ENCODE measurements around the gene SNAP29. TPM values are rescaled to one million over a fixed set of nuclear protein-coding genes. Genes with fewer than 3 reads are reported as not detected.

SNAP29 gene
- total and polyA plus RNA-seq, 2 donors (not counting 3 experiments of a cell fraction or from before 2014, with no cell fraction given), result 16.4 to 26.7 TPM

- no peak for TF ChIP-seq CTCF (IDR thresholded peaks at IDR 0.05; ENCODE audit: extremely low read depth in 1 of 2, insufficient read depth in 1 of 2, low read depth in 1 of 2, low read length in 2 of 2)
- no peak for TF ChIP-seq MYC (IDR thresholded peaks at IDR 0.05; ENCODE audit: low read depth, low read length)
- no peak for TF ChIP-seq POLR2AphosphoS5 (IDR thresholded peaks at IDR 0.05; ENCODE audit: insufficient read depth, low read depth, low read length)
- no peak for TF ChIP-seq FOS (IDR thresholded peaks at IDR 0.05; ENCODE audit: borderline replicate concordance, insufficient read depth, low read length)
- POLR2A ChIA-PET, result no interaction called here
- CTCF ChIA-PET, result interaction anchor here (0.9 kb wide), 1 partner anchor 27 kb away, joined by 3 read pairs; no protein-coding TSS in a partner anchor
- no peak overlapping the region for H3K27ac ChIP-seq (ENCODE audit: insufficient read depth, low read depth, low read length)
- H2AFZ ChIP-seq (ENCODE audit: low read depth, low read length), result no peak overlapping the region
- no peak overlapping the region for H3K9ac ChIP-seq (replicated peaks; ENCODE audit: extremely low read depth, insufficient read depth, low read length)
- FAIRE-seq, result no peak
- H3K4me1 ChIP-seq (ENCODE audit: control insufficient read depth, extremely low read depth, insufficient read depth, low read length), result peaks cover 3% of the 10 kb centered on the region
- no peaks in the 10 kb centered on the region for H4K20me1 ChIP-seq (replicated peaks; ENCODE audit: control insufficient read depth, extremely low read depth, insufficient read depth, low read length)
- peaks cover 10% of the 10 kb centered on the region in 2 experiments for H3K36me3 ChIP-seq (ENCODE audit: control insufficient read depth in 2 of 2, extremely low read depth in 1 of 2, insufficient read depth in 2 of 2, low read length in 2 of 2)
- H3K4me2 ChIP-seq (ENCODE audit: insufficient read depth, low read length), result no peak overlapping the region
- no peaks in the 10 kb centered on the region for H3K9me1 ChIP-seq (replicated peaks; ENCODE audit: control insufficient read depth, extremely low read depth, insufficient read depth, low read length)
- no peak for DNase-seq (ENCODE audit: low read depth, low spot score)
- H3K4me3 ChIP-seq (replicated peaks in 1 of 3; ENCODE audit: insufficient read depth in 1 of 3, low read depth in 1 of 3, low read length in 3 of 3), result no peak overlapping the region
- no peaks in the 10 kb centered on the region for H3K9me3 ChIP-seq (replicated peaks; ENCODE audit: control insufficient read depth, insufficient read depth, low read length)
- BruUV-seq (replicated peaks), result no TSS peak
- dilution Hi-C loops (cut with MboI; ENCODE audit: extremely low pct_ligation_motif_present, low sequenced_read_pairs) (no loop called here), intact Hi-C loops (cut with micrococcal nuclease) (loop anchor here (5.0 kb wide), 1 partner anchor 112 kb away; the partner anchor contains the start of gene THAP7)
- no peaks in the 10 kb centered on the region for H3K27me3 ChIP-seq (ENCODE audit: control insufficient read depth in 2 of 2, insufficient read depth in 2 of 2, low read length in 2 of 2)
- no peaks in the 10 kb centered on the region for H3K79me2 ChIP-seq (ENCODE audit: control insufficient read depth, insufficient read depth, low read length)
Observed at GRCh38 chr22:20889904-20890540, 31.2 kb downstream of the SNAP29 start.

- H3K9ac ChIP-seq (replicated peaks; ENCODE audit: extremely low read depth, insufficient read depth, low read length), result no peak overlapping the region
- TF ChIP-seq POLR2A (IDR thresholded peaks at IDR 0.05; ENCODE audit: low read depth, low read length) (no peak), POLR2AphosphoS5 (IDR thresholded peaks at IDR 0.05; ENCODE audit: insufficient read depth, low read depth, low read length) (no peak), GATA2 (IDR thresholded peaks at IDR 0.05; ENCODE audit: insufficient read depth, insufficient read length, low read depth, low read length) (no peak), FOS (IDR thresholded peaks at IDR 0.05; ENCODE audit: borderline replicate concordance, insufficient read depth, low read length) (no peak), JUN (IDR thresholded peaks at IDR 0.05; ENCODE audit: borderline replicate concordance, insufficient read depth, insufficient read length, low read depth) (no peak), MAX (IDR thresholded peaks at IDR 0.05; ENCODE audit: insufficient read depth, insufficient read length) (no peak), MYC (IDR thresholded peaks at IDR 0.05; ENCODE audit: low read depth, low read length) (no peak), EZH2 (IDR thresholded peaks at IDR 0.05; ENCODE audit: borderline replicate concordance, low read depth, low read length, severe bottlenecking) (no peak), CTCF (IDR thresholded peaks at IDR 0.05; ENCODE audit: extremely low read depth in 1 of 2, insufficient read depth in 1 of 2, low read depth in 1 of 2, low read length in 2 of 2) (no peak)
- H3K4me1 ChIP-seq (ENCODE audit: control insufficient read depth, extremely low read depth, insufficient read depth, low read length), result peaks cover 3% of the 10 kb centered on the region
- no peak for DNase-seq (ENCODE audit: low read depth, low spot score)
- no peak overlapping the region for H2AFZ ChIP-seq (ENCODE audit: low read depth, low read length)
- H3K36me3 ChIP-seq (ENCODE audit: control insufficient read depth in 2 of 2, extremely low read depth in 1 of 2, insufficient read depth in 2 of 2, low read length in 2 of 2), result peaks cover 10% of the 10 kb centered on the region in 2 experiments
- dilution Hi-C loops (cut with MboI; ENCODE audit: extremely low pct_ligation_motif_present, low sequenced_read_pairs), result no loop called here
- no peaks in the 10 kb centered on the region for H3K9me3 ChIP-seq (replicated peaks; ENCODE audit: control insufficient read depth, insufficient read depth, low read length)
- no peak overlapping the region for H3K4me2 ChIP-seq (ENCODE audit: insufficient read depth, low read length)
- ChIA-PET CTCF (interaction anchor here (0.7 to 1.3 kb wide), 2 partner anchors 10 to 113 kb away, joined by 3 read pairs; no protein-coding TSS in a partner anchor), POLR2A (no interaction called here)
- H3K79me2 ChIP-seq (ENCODE audit: control insufficient read depth, insufficient read depth, low read length), result no peaks in the 10 kb centered on the region
- H3K4me3 ChIP-seq (replicated peaks in 1 of 3; ENCODE audit: insufficient read depth in 1 of 3, low read depth in 1 of 3, low read length in 3 of 3), result no peak overlapping the region
- no peak overlapping the region for H3K27ac ChIP-seq (ENCODE audit: insufficient read depth, low read depth, low read length)
- no peaks in the 10 kb centered on the region for H4K20me1 ChIP-seq (replicated peaks; ENCODE audit: control insufficient read depth, extremely low read depth, insufficient read depth, low read length)
- intact Hi-C loops (cut with micrococcal nuclease), result no loop called here
- BruUV-seq (replicated peaks), result no TSS peak
- H3K9me1 ChIP-seq (replicated peaks; ENCODE audit: control insufficient read depth, extremely low read depth, insufficient read depth, low read length), result no peaks in the 10 kb centered on the region
- no peaks in the 10 kb centered on the region for H3K27me3 ChIP-seq (ENCODE audit: control insufficient read depth in 2 of 2, insufficient read depth in 2 of 2, low read length in 2 of 2)
- FAIRE-seq, result no peak
Observed at GRCh38 chr22:20890975-20891374, 32.2 kb downstream of the SNAP29 start.

Data from endothelial cell of umbilical vein (primary cell).